Calu3 (cell line): ENCODE measurements around the gene PLA2G2F. TPM values are rescaled to one million over a fixed set of nuclear protein-coding genes. Genes with fewer than 3 reads are reported as not detected.

Experiments used
- BruUV-seq: library from RNA; stranded (reverse); fragments of 400-500 nt; replicated peaks from 2 replicates; lab custom pipeline; 2021; lab: Mats Ljungman, UMichigan
- CTCF ChIA-PET: fragments of 300-600 bp; sonication (Branson Sonifier 250); formaldehyde crosslinking; loops from one replicate; lab custom pipeline; 2022; ENCODE audit warnings: antibody characterized with exemption; lab: Charles Lee
- DNase-seq: peaks from one replicate; pipeline ENCODE4 v3.0.0; 2022
- H3K27ac Mint-ChIP-seq: one replicate; pipeline ENCODE4 v1.8.0; 2022; ENCODE audit warnings: mixed read lengths; ENCODE audit not compliant: unreplicated experiment
- H3K27me3 Mint-ChIP-seq: one replicate; pipeline ENCODE4 v1.8.0; 2022; ENCODE audit warnings: mixed read lengths; ENCODE audit not compliant: unreplicated experiment
- H3K36me3 Mint-ChIP-seq: one replicate; pipeline ENCODE4 v1.8.0; 2022; ENCODE audit warnings: mild to moderate bottlenecking, moderate library complexity, mixed read lengths; ENCODE audit not compliant: insufficient read depth, unreplicated experiment
- H3K4me1 Mint-ChIP-seq: one replicate; pipeline ENCODE4 v1.8.0; 2022; ENCODE audit warnings: mild to moderate bottlenecking, low read depth, mixed read lengths; ENCODE audit not compliant: unreplicated experiment
- H3K4me3 Mint-ChIP-seq: one replicate; pipeline ENCODE4 v1.8.0; 2022; ENCODE audit warnings: mild to moderate bottlenecking, low read depth, moderate library complexity, mixed read lengths; ENCODE audit not compliant: unreplicated experiment
- H3K9me3 Mint-ChIP-seq: one replicate; pipeline ENCODE4 v1.8.0; 2022; ENCODE audit warnings: low read depth, mixed read lengths; ENCODE audit not compliant: unreplicated experiment
- intact Hi-C: fragments of 100-400 bp; cut with micrococcal nuclease; formaldehyde crosslinking; loops from one replicate; pipeline ENCODE4 v1.10.0; 2022; ENCODE audit not compliant: unreplicated experiment
- total RNA-seq: library from RNA; stranded (reverse); gene quantifications from 2 replicates; pipeline ENCODE4 v1.2.3, GENCODE V29; 2022
- TF ChIP-seq, protein P1 (sequence below): fragments of 200-600 bp; IDR thresholded peaks from one replicate; pipeline ENCODE4 v1.8.0; 2022; ENCODE audit warnings: antibody characterized with exemption; ENCODE audit not compliant: unreplicated experiment

PLA2G2F gene
- total RNA-seq, 1 experiment from 2014 or later: not detected

DNA sequence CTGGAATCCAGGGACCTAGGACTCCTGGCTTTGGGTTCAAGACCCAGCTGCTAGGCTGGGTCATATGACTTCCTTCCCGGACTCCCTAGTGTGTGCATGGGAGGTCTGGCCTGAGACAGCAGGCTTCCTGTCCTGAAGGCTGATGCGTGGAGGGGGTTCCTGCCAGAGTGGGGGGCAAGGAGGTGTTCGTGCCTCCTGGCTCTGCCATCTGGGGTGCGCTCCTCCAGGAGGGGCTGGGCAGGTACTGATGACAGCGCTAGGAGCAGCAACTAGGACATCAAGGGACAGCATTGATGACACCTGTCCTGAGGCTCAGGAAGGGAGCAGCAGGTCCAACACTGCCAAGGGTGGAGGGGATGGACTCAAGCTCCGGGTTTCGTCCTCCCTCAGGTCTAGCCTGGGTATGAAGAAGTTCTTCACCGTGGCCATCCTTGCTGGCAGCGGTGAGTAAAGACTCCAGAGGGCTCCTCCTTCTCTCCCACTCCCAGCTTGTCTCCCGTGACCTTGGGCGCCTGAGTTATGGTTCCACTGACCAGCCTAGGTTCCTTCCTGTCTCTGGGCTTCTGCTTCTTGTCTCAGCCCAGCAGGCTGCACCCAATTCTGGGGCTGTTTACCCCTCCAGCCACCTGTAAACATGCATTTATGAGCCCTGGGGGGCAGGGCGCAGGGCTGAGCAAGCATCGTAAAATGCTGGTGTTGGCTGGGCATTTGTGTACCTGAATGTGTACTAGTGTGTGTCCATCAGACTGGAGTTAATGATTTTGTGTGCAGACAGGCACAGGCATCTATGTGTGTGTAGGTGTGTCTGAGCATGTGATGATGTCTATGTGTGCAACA is 871 bp downstream of the PLA2G2F start:
- DNase-seq: no peak
- Mint-ChIP-seq H3K4me3 (no peak overlapping the region), H3K9me3 (no peaks in the 10 kb centered on the region), H3K36me3 (peaks cover 7% of the 10 kb centered on the region), H3K27ac (no peak overlapping the region), H3K4me1 (peaks cover 22% of the 10 kb centered on the region), H3K27me3 (no peaks in the 10 kb centered on the region)
- BruUV-seq: no TSS peak
- intact Hi-C loops: no loop called here
- CTCF ChIA-PET: no interaction called here
- TF ChIP-seq, protein P1, sequence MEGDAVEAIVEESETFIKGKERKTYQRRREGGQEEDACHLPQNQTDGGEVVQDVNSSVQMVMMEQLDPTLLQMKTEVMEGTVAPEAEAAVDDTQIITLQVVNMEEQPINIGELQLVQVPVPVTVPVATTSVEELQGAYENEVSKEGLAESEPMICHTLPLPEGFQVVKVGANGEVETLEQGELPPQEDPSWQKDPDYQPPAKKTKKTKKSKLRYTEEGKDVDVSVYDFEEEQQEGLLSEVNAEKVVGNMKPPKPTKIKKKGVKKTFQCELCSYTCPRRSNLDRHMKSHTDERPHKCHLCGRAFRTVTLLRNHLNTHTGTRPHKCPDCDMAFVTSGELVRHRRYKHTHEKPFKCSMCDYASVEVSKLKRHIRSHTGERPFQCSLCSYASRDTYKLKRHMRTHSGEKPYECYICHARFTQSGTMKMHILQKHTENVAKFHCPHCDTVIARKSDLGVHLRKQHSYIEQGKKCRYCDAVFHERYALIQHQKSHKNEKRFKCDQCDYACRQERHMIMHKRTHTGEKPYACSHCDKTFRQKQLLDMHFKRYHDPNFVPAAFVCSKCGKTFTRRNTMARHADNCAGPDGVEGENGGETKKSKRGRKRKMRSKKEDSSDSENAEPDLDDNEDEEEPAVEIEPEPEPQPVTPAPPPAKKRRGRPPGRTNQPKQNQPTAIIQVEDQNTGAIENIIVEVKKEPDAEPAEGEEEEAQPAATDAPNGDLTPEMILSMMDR: no peak

DNA sequence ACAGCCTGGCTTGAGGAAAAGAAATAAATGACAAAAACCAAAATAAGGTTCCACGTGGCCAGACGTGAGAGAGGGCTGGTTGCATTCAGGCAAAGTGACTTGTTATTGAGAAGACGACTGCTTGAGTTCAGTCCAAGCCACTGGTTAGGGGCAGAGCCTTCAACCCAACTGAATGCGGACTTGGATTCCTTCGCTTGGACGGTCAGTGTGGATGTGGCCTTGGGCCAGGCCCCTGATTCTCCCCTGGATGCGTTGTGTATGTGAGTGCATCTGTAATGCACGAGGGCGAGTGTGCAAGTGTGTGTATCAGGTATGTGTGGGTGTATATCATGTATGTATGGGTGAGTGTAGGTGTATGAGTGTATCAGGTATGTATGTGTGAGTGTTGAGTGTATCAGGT is 1.9 kb downstream of the PLA2G2F start:
- peaks cover 22% of the 10 kb centered on the region for H3K4me1 Mint-ChIP-seq
- H3K4me3 Mint-ChIP-seq: no peak overlapping the region
- intact Hi-C loops: no loop called here
- CTCF ChIA-PET: no interaction called here
- H3K9me3 Mint-ChIP-seq: no peaks in the 10 kb centered on the region
- H3K27me3 Mint-ChIP-seq: no peaks in the 10 kb centered on the region
- TF ChIP-seq, protein P1: no peak
- no TSS peak for BruUV-seq
- no peak for DNase-seq
- no peak overlapping the region for H3K27ac Mint-ChIP-seq
- peaks cover 7% of the 10 kb centered on the region for H3K36me3 Mint-ChIP-seq

DNA sequence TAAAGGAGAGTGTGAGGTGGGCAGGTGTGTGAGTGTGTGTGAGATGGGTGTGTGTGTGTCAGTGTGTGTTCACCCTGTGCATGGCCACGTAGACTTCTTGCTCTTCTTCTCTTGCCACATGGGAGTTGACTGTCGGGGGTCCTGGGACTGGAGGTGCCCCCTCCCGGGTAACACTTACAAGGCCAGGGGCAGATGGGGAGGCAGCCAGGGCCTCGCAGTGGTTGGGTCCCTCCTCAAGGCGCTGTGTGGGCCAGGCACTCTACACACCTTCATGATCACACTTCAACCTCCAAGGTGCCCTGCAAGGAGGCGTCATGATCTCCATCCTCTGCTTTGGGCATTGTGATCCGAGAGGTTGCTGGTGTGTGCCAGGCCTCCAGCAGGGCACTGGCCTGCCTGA is 2.3 kb downstream of the PLA2G2F start:
- Mint-ChIP-seq H3K4me1 (peaks cover 22% of the 10 kb centered on the region), H3K4me3 (no peak overlapping the region), H3K36me3 (peaks cover 7% of the 10 kb centered on the region), H3K27ac (no peak overlapping the region), H3K9me3 (no peaks in the 10 kb centered on the region), H3K27me3 (no peaks in the 10 kb centered on the region)
- TF ChIP-seq, protein P1: no peak
- intact Hi-C loops: no loop called here
- CTCF ChIA-PET: no interaction called here
- no TSS peak for BruUV-seq
- DNase-seq: no peak

DNA sequence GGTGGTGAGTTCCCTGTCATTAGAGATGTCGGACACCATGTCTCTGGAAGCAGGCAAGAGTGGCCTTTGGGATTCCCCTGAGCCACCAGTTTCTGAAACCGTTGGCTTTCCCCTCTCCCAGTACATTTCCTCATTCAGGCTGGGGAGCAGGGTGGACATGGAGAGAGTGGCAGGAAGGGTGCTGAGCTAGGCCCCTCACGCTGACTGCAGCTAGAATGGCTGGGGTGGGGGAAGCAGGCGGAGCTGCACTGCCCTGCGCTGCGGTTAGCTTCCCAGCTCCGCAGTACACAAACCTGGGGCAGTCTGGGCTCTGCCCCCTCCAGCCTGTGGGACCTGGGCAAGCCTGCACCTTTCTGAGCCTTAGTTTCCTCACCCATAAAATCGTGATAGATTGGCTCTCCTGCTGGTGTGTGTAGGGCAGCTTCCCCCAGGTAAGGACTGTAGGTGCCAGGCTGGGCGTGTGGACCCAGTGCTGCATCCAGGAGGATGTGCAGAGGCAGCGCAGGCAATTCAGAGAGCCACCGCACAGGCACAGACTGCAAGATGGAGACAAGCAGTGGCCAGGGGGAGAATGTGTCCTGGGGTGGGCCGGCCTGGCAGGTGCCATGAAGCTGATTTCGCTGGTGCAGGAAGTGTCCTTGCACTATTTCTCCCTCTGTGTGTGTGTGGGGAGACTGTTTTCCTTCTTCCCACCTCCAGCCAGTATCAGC is 3.0 kb downstream of the PLA2G2F start:
- no peak overlapping the region for H3K27ac Mint-ChIP-seq
- no peaks in the 10 kb centered on the region for H3K9me3 Mint-ChIP-seq
- H3K4me3 Mint-ChIP-seq: no peak overlapping the region
- intact Hi-C loops: no loop called here
- H3K36me3 Mint-ChIP-seq: peaks cover 2% of the 10 kb centered on the region
- no peak for DNase-seq
- TF ChIP-seq, protein P1: no peak
- CTCF ChIA-PET: no interaction called here
- H3K4me1 Mint-ChIP-seq: peaks cover 19% of the 10 kb centered on the region
- H3K27me3 Mint-ChIP-seq: no peaks in the 10 kb centered on the region
- BruUV-seq: no TSS peak
